Large intestine (tissue), 3 donors: ENCODE data around the gene F13A1. TPM values are rescaled to one million over a fixed set of nuclear protein-coding genes. Genes with fewer than 3 reads are reported as not detected.
A peak's percentile ranks its signal among the peaks of the same experiment; 100 is the strongest.

Source experiments
- DNase-seq, 2 donors: peaks; one replicate each; pipeline versions ENCODE4 v3.0.0 to v3.0.0-alpha.2; 2013
- H3K27ac ChIP-seq: one replicate; pipeline ENCODE4 v1.5.1; 2013; ENCODE audit warnings: low read length
- H3K27me3 ChIP-seq: 2 replicates; pipeline ENCODE4 v1.6.1; 2013; ENCODE audit warnings: low read length; ENCODE audit not compliant: control insufficient read depth, insufficient read depth
- H3K36me3 ChIP-seq: 2 replicates; pipeline ENCODE4 v1.6.1; 2013; ENCODE audit warnings: low read length; ENCODE audit not compliant: control insufficient read depth, insufficient read depth
- H3K4me1 ChIP-seq: one replicate; pipeline ENCODE4 v1.6.1; 2013; ENCODE audit warnings: low read length; ENCODE audit not compliant: control insufficient read depth, insufficient read depth
- H3K4me3 ChIP-seq: one replicate; pipeline ENCODE4 v1.5.1; 2013; ENCODE audit warnings: low read length
- H3K9me3 ChIP-seq: one replicate; pipeline ENCODE4 v1.6.1; 2013; ENCODE audit warnings: mild to moderate bottlenecking, low read depth, low read length, moderate library complexity; ENCODE audit not compliant: control insufficient read depth
- WGBS: methylation state at CpG from one replicate; pipeline ENCODE4 v1.1.5; 2013; ENCODE audit warnings: low lambda C conversion rate; ENCODE audit not compliant: insufficient coverage; 5-methylcytosine and 5-hydroxymethylcytosine counted together
- polyA plus RNA-seq: library from polyadenylated mRNA; unstranded; fragments of 120-200 nt; gene quantifications from one replicate; pipeline ENCODE4 v1.2.1, GENCODE V29; 2013

Gene F13A1
- polyA plus RNA-seq, 1 donor = 24.2 TPM

DNA sequence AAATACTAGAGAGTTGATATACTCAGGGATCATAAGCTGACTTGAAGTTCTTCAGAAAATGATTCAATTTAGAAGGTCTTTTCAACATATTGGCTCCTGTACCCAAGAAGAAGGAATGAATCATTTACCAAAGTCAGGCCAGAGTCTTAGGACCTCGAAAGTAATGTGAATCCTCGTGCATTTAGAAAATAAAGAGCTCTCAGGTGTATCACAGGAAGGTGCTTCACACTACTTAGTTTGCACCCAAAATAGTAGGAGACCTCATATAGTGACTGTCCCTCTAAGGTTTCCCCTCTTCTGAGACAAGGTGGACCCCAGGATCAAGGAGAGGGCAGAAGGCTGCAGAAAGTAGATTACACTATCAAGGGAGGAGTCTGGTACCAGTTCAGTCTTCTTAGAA, 71.8 kb downstream of the F13A1 start:
- no peak for DNase-seq
- Histone ChIP-seq H3K27me3 (no peaks in the 10 kb centered on the region), H3K9me3 (no peaks in the 10 kb centered on the region), H3K4me3 (no peak overlapping the region), H3K27ac (no peak overlapping the region), H3K36me3 (no peaks in the 10 kb centered on the region), H3K4me1 (peaks cover 4% of the 10 kb centered on the region)
- no CpG with 5 or more reads among the region's 2 CpGs for WGBS

DNA sequence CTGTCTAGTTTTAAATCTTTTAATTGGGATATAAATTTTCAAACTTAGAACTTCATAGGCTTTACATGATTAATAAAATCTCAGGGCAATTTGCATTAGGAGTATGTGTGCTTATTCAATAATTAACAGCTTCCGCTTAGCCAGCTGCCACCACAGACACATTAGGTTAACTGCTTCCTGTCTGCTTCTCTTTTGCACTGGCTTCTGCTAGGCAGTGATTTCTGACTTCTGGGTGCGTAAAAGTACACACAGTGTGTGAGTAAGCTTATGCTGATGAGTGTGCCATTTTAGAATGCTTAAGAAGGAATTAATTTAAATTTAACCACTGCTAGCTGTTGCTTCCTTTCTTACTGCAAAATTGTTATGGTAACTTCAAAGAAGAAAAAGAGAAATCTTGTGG, 73.9 kb downstream of the F13A1 start:
- WGBS = no CpG with 5 or more reads among the region's 2 CpGs
- peak in 1 of 2 donors; percentile 21 for DNase-seq

DNA sequence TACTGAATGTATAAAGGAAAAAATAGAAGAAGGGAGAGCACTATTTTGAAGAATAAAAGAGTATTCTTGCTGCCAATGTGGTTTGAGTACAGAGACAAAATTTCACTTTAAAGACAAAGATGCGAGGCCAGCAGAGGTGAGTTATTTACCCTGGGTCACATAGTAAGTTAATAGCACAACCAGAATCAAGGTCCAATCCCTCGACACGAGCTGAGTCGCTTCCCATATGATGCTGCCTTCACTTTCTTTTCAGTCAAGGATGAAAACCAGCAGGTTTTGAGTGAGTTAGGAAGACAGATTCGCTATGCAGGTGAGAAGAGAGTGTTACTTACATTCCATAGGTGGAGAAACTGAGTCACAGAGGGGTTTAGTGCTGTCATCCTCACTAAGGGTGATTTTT, 75.8 kb downstream of the F13A1 start:
- H3K27ac ChIP-seq = no peak overlapping the region
- H3K27me3 ChIP-seq = no peaks in the 10 kb centered on the region
- WGBS = no CpG with 5 or more reads among the region's 5 CpGs
- no peaks in the 10 kb centered on the region for H3K9me3 ChIP-seq
- no peak overlapping the region for H3K4me3 ChIP-seq
- peaks cover 4% of the 10 kb centered on the region for H3K4me1 ChIP-seq
- DNase-seq = peak in 1 of 2 donors; percentile 52
- no peaks in the 10 kb centered on the region for H3K36me3 ChIP-seq

More for the DNA sequence above, 73.9 kb downstream of the F13A1 start:
- Histone ChIP-seq H3K27me3 (no peaks in the 10 kb centered on the region), H3K4me1 (peaks cover 4% of the 10 kb centered on the region), H3K27ac (no peak overlapping the region), H3K36me3 (no peaks in the 10 kb centered on the region), H3K9me3 (no peaks in the 10 kb centered on the region), H3K4me3 (no peak overlapping the region)

DNA sequence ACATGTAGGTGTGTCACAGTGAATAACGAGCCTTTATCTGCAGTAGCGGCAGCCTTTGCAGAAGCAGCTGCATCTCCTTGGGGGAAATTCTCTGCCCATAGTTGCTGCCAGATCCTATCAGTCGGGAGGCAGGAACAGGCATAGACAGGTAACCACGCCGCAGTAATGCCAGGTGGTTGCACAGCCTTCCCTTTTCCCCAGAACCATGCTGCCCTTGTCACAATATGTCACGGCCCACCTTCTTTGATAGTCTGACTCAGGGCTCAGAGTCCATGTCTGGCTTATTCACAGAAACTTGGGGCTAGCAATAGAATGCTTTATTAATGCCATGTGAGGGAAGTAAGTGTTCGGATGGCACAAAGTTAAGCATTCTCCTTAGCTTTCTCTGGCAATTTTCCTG, 76.6 kb downstream of the F13A1 start:
- Histone ChIP-seq H3K36me3 (no peaks in the 10 kb centered on the region), H3K4me3 (no peak overlapping the region), H3K27me3 (no peaks in the 10 kb centered on the region), H3K9me3 (no peaks in the 10 kb centered on the region), H3K27ac (peak overlapping the region; percentile 34), H3K4me1 (peaks cover 4% of the 10 kb centered on the region)
- WGBS = 50% methylated on average over 1 of the region's 7 CpGs
- DNase-seq = peak; percentile 56 to 84

DNA sequence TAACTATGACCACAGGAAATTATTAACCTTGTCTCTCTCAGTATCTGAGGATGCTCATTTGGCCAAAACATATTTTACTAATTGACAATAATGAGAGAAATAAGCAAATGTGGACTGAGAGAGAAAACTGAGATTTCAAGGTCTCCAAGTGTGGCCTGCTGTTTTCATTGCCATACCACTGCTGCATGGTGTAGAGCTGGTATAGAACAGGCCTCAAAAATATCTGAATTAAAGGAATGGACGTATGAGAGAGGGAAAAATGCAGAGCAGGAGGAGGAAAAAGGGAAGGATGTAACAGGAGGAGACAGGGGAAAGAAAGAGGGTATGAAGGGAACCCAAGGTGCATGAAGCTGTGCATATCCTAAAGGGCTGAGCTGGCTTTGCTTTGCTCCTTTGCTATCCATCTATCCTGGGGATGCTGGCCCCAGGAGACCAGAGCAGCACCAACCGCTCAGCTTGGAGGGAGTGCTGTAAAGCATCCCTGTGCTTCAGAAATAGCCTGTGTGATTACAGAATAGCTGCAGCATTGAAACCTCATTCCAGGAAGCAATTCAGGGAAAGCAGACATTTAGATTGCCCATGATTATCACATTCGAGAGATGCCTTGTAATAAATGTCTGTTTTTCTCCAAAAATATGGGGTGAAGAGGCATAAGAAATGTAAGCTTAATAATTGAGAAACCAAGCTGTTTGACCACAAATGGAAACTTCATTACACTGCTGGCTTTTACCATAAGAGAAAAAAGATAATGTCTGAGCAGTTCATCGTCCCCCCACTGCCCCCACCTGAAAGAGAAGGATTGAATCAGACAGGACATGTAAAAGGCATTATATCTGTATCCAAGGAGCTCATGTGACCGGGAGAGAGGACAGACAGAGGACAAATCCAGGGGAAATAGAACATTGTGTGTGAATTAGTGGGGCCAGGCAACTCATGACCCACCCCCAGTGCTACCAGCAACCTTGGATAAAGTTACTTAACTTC, 80.6 kb downstream of the F13A1 start:
- no peaks in the 10 kb centered on the region for H3K9me3 ChIP-seq
- H3K27ac ChIP-seq = no peak overlapping the region
- H3K4me3 ChIP-seq = no peak overlapping the region
- DNase-seq = no peak
- peaks cover 4% of the 10 kb centered on the region for H3K4me1 ChIP-seq
- H3K27me3 ChIP-seq = no peaks in the 10 kb centered on the region
- WGBS = 100% methylated on average over 1 of the region's 5 CpGs
- no peaks in the 10 kb centered on the region for H3K36me3 ChIP-seq

DNA sequence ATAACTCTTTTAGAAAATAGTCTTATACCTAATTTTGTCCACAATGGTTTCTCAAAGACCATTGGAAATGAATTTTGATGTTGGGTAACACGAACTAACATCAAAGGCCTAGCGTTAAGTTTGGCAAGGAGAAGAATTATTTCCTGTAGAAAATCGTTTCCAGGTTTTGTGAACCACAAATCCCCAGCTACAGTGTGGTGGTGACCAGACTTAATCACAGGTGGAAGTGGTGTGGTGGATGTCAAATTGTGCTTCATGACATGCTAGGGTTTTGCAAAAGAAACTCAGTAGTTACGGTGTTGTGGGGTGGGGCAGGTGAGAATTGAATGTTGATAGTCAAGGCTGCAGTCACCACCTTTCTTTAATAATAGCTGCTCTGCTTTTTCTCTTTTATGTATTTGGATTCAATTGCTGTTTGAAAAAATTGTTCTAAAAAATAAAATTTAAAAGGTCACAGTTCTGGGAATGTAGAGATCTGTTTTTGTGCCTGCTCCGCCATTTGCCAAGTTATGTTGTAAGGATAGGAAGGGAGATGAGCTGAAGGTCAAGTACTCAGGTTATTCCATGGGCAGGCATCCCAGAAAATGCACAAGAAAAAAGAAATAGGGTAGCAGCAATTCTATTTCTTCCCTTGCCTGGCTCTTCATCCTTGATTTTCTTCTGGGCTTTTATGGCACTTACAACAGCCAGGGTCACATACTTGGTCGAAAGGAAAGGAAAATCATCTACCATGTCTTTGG, 83.6 kb downstream of the F13A1 start:
- H3K4me3 ChIP-seq = no peak overlapping the region
- 81% methylated on average over 3 of the region's 6 CpGs for WGBS
- H3K4me1 ChIP-seq = no peaks in the 10 kb centered on the region
- no peak for DNase-seq
- no peaks in the 10 kb centered on the region for H3K27me3 ChIP-seq
- no peaks in the 10 kb centered on the region for H3K9me3 ChIP-seq
- no peak overlapping the region for H3K27ac ChIP-seq
- no peaks in the 10 kb centered on the region for H3K36me3 ChIP-seq

DNA sequence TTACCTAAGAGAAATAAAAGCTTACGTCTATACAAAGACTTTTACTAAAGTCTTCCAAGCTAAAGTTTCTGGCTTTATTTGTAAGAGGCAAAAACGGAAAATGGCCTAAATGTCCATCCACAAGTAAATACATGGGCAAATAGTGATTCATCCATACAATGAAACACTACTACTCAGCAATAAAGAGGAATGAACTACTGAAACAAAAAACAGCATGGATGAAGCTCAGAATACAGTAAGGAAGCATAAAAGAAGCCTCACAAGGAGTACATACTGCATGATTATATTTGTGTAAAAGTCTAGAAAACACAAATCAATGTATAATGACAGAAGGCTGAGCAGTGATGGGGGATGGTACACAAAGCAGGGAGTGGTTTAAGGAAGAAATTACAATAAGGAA, 84.7 kb downstream of the F13A1 start:
- WGBS = 84% methylated on average over 2 of the region's 2 CpGs
- Histone ChIP-seq H3K4me1 (no peaks in the 10 kb centered on the region), H3K27ac (no peak overlapping the region), H3K27me3 (no peaks in the 10 kb centered on the region), H3K9me3 (no peaks in the 10 kb centered on the region), H3K36me3 (no peaks in the 10 kb centered on the region), H3K4me3 (no peak overlapping the region)
- DNase-seq = no peak

DNA sequence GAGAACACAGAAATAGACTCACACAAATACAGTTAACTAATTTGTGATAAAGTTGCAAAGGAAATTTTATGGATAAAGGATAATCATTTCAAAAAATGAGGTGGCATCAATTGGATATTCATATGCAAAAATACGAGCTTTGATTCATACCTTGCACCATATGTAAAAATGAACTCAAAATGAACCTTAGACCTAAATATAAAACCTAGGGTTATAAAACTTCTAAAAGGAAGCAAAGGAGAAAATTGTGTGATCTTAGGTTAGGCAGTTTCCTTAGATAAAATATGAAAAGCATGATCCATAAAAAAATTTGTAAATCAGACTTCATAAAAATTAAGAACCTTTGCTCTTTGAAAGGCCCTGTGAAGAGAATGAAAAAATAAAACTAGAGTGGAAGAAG, 85.5 kb downstream of the F13A1 start:
- Histone ChIP-seq H3K9me3 (no peaks in the 10 kb centered on the region), H3K4me3 (no peak overlapping the region), H3K4me1 (peaks cover 1% of the 10 kb centered on the region), H3K27ac (no peak overlapping the region), H3K36me3 (no peaks in the 10 kb centered on the region), H3K27me3 (no peaks in the 10 kb centered on the region)
- 80% methylated on average over 1 of the region's 1 CpG for WGBS
- DNase-seq = no peak

DNA sequence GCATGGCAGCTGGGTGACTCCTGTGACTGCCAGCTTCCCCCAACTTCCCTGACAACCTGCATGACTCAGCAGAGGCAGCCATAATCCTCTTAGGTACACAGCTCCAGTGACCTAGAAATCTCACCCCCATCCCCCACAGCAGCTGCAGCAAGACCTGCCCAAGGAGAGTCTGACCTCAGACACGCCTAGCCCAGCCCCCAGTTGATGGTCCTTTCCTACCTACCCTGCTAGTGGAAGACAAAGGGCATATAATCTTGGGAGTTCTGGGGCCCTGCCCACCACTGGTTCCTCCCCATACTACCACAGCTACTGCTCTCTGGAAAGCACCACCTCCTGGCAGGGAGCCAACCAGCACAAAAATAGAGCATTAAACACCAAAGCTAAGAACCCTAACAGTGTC, 90.2 kb downstream of the F13A1 start:
- no CpG with 5 or more reads among the region's 1 CpG for WGBS
- no peaks in the 10 kb centered on the region for H3K36me3 ChIP-seq
- no peaks in the 10 kb centered on the region for H3K27me3 ChIP-seq
- no peak overlapping the region for H3K27ac ChIP-seq
- no peak overlapping the region for H3K4me3 ChIP-seq
- H3K4me1 ChIP-seq = peaks cover 2% of the 10 kb centered on the region
- H3K9me3 ChIP-seq = no peaks in the 10 kb centered on the region
- DNase-seq = peak; percentile 48 to 83

DNA sequence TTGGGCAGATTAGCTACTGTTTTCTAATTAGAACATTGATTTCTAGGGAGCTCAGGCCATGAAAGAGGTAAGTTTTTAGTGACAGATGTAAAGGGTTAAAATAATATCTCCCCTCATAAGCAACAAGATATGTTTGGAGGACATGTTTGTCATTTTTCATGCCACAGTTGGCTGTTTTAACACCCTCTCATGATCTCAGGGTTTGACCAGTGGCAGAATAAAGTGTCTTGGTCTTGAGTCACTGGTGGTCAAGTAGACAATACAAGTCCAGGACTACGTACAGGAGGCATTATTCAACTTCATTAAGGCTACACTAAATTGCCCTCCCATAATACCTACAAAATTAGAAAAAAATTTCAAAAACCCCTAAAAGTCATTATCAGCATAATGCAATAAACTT, 92.6 kb downstream of the F13A1 start:
- H3K36me3 ChIP-seq = no peaks in the 10 kb centered on the region
- peaks cover 2% of the 10 kb centered on the region for H3K4me1 ChIP-seq
- DNase-seq = no peak
- no peaks in the 10 kb centered on the region for H3K9me3 ChIP-seq
- no peak overlapping the region for H3K4me3 ChIP-seq
- WGBS = no CpG with 5 or more reads among the region's 1 CpG
- H3K27ac ChIP-seq = no peak overlapping the region
- H3K27me3 ChIP-seq = no peaks in the 10 kb centered on the region
